HUDEP-2 (cell line): Measurements from ENCODE around the gene SPACA6.
"Not testable (repeated sequence)": the region's sequence is repeated elsewhere in the genome, so short reads cannot be mapped to it uniquely, and the experiment has no call there.

Experiments
- DNase-seq, 76 experiments: peaks; one replicate each; lab custom pipeline; 2025; ENCODE audit not compliant: unreplicated experiment in 76 of 76; lab: John Stamatoyannopoulos, UW

SPACA6 gene

GRCh38 chr19:51693260-51693659, at the start of gene SPACA6:
Gene SPACA6, plus strand, starts transcription at chr19:51693330. Its CDS starts 197 bp downstream, at chr19:51693527.
- no peak for DNase-seq

GRCh38 chr19:51644636-51645271, 48.4 kb upstream of the SPACA6 start:
- no peak for DNase-seq

GRCh38 chr19:51646730-51647129, 46.4 kb upstream of the SPACA6 start, which contains the start of gene SIGLEC14:
Gene SIGLEC14, minus strand, starts transcription at chr19:51646825. Its CDS starts 66 bp downstream, at chr19:51646759.
- DNase-seq: not testable (repeated sequence)

GRCh38 chr19:51647318-51647717, 45.8 kb upstream of the SPACA6 start:
- no peak for DNase-seq

GRCh38 chr19:51651216-51651846, 41.8 kb upstream of the SPACA6 start:
- no peak for DNase-seq

- DNase-seq: no peak
These were observed 40.9 kb upstream of the SPACA6 start for GRCh38 chr19:51652266-51652665.

- no peak for DNase-seq
These were observed 40.0 kb upstream of the SPACA6 start for GRCh38 chr19:51653162-51653561.

- DNase-seq: peak in 32 of 76 experiments; percentile 2 to 70 (median 26)
These were observed 38.3 kb upstream of the SPACA6 start for GRCh38 chr19:51654783-51655182.

- peak in 74 of 76 experiments; percentile 27 to 94 (median 74) for DNase-seq
These were observed 32.0 kb upstream of the SPACA6 start for GRCh38 chr19:51660975-51661600.

GRCh38 chr19:51663650-51664049, 29.5 kb upstream of the SPACA6 start:
- DNase-seq: no peak

GRCh38 chr19:51664131-51664530, 29.0 kb upstream of the SPACA6 start:
- DNase-seq: no peak

- peak in 4 of 76 experiments; percentile 8 to 21 (median 13) for DNase-seq
These were observed 28.1 kb upstream of the SPACA6 start for GRCh38 chr19:51664997-51665396.

- no peak for DNase-seq
These were observed 24.9 kb upstream of the SPACA6 start for GRCh38 chr19:51668216-51668615.

GRCh38 chr19:51675911-51676565, 17.1 kb upstream of the SPACA6 start:
- DNase-seq: peak in 34 of 76 experiments; percentile 3 to 67 (median 38)

- no peak for DNase-seq
These were observed 16.5 kb upstream of the SPACA6 start for GRCh38 chr19:51676566-51677083.

GRCh38 chr19:51680474-51680873, 12.7 kb upstream of the SPACA6 start:
- no peak for DNase-seq

GRCh38 chr19:51681286-51681941, 11.7 kb upstream of the SPACA6 start:
- DNase-seq: peak in 1 of 76 experiments; percentile 18

GRCh38 chr19:51686171-51686570, 7.0 kb upstream of the SPACA6 start:
- no peak for DNase-seq

- DNase-seq: no peak
These were observed 5.1 kb upstream of the SPACA6 start for GRCh38 chr19:51687791-51688670.
